Brain microvascular endothelial cell (primary cell): ENCODE data around the gene IMMP2L.
"Not testable (repeated sequence)": the region's sequence is repeated elsewhere in the genome, so short reads cannot be mapped to it uniquely, and the experiment has no call there.

Experiments
- DNase-seq: peaks from one replicate; pipeline ENCODE4 v3.0.0-alpha.2; 2020
- H3K27ac ChIP-seq: fragments of 250-450 bp; sonication (Bioruptor Pico); 2 replicates; pipeline ENCODE4 v1.5.1; 2020; ENCODE audit warnings: mild to moderate bottlenecking, moderate library complexity
- H3K27me3 ChIP-seq: fragments of 250-450 bp; sonication (Bioruptor Pico); replicated peaks from 2 replicates; pipeline ENCODE4 v1.5.1; 2020; ENCODE audit warnings: mild to moderate bottlenecking
- H3K36me3 ChIP-seq: fragments of 250-450 bp; sonication (Bioruptor Pico); replicated peaks from 2 replicates; pipeline ENCODE4 v1.5.1; 2020; ENCODE audit warnings: mild to moderate bottlenecking
- H3K4me3 ChIP-seq: 2 replicates; pipeline ENCODE4 v1.5.1; 2011; ENCODE audit warnings: low read depth, mild to moderate bottlenecking, control low read depth, low read length, moderate library complexity
- CTCF ChIP-seq: IDR thresholded peaks from 2 replicates; pipeline ENCODE4 v1.5.1; 2011; ENCODE audit warnings: low read depth, mild to moderate bottlenecking, moderate library complexity, low read length, control low read depth, inconsistent platforms; ENCODE audit errors: missing control alignments
- in situ Hi-C: cut with HindIII; loops from 2 replicates; pipeline ENCODE4 v1.10.0; 2017; ENCODE audit warnings: low sequenced_read_pairs, low pct_ligation_motif_present

IMMP2L gene

GRCh38 chr7:111292026-111292470 lies 270.2 kb downstream of the IMMP2L start:
- in situ Hi-C loops: no loop called here
- Histone ChIP-seq H3K27me3 (no peaks in the 10 kb centered on the region), H3K27ac (no peak overlapping the region), H3K4me3 (no peak overlapping the region), H3K36me3 (no peaks in the 10 kb centered on the region)
- no peak for DNase-seq
- TF ChIP-seq CTCF: no peak

GRCh38 chr7:111290982-111291381 lies 271.3 kb downstream of the IMMP2L start:
- H3K36me3 ChIP-seq: no peaks in the 10 kb centered on the region
- DNase-seq: no peak
- no peak overlapping the region for H3K27ac ChIP-seq
- H3K27me3 ChIP-seq: no peaks in the 10 kb centered on the region
- H3K4me3 ChIP-seq: no peak overlapping the region
- in situ Hi-C loops: no loop called here
- TF ChIP-seq CTCF: no peak

GRCh38 chr7:111290419-111290818 lies 271.9 kb downstream of the IMMP2L start:
- Histone ChIP-seq H3K27me3 (no peaks in the 10 kb centered on the region), H3K4me3 (no peak overlapping the region), H3K36me3 (no peaks in the 10 kb centered on the region), H3K27ac (no peak overlapping the region)
- no peak for DNase-seq
- in situ Hi-C loops: no loop called here
- TF ChIP-seq CTCF: no peak

GRCh38 chr7:111288441-111288840 lies 273.9 kb downstream of the IMMP2L start:
- in situ Hi-C loops, DNase-seq, H3K27me3 ChIP-seq, H3K4me3 ChIP-seq, H3K27ac ChIP-seq, H3K36me3 ChIP-seq: not testable (repeated sequence)

GRCh38 chr7:111282626-111283025 lies 279.7 kb downstream of the IMMP2L start:
- no peak for TF ChIP-seq CTCF

GRCh38 chr7:111274857-111275256 lies 287.4 kb downstream of the IMMP2L start:
- in situ Hi-C loops: no loop called here
- no peaks in the 10 kb centered on the region for H3K27me3 ChIP-seq
- DNase-seq: peak; percentile 33
- no peak overlapping the region for H3K4me3 ChIP-seq
- no peaks in the 10 kb centered on the region for H3K36me3 ChIP-seq
- no peak overlapping the region for H3K27ac ChIP-seq
- no peak for TF ChIP-seq CTCF

More at GRCh38 chr7:111282626-111283025, 279.7 kb downstream of the IMMP2L start:
- in situ Hi-C loops: no loop called here
- Histone ChIP-seq H3K4me3 (no peak overlapping the region), H3K27ac (no peak overlapping the region), H3K36me3 (no peaks in the 10 kb centered on the region), H3K27me3 (no peaks in the 10 kb centered on the region)
- no peak for DNase-seq
